Keratinocyte (primary cell): ENCODE results near the gene PRR14L. TPM values are rescaled to one million over a fixed set of nuclear protein-coding genes. Genes with fewer than 3 reads are reported as not detected.

ENCODE experiments used
- DNase-seq: peaks from one replicate; pipeline ENCODE4 v3.0.0-alpha.2; 2011; ENCODE audit warnings: low read depth, missing footprints, low spot score
- FAIRE-seq: peaks from 2 replicates; lab custom pipeline; 2011; peaks lifted over from hg19 to GRCh38; lab: Jason Lieb, UNC
- H2AFZ ChIP-seq: 2 replicates; pipeline ENCODE4 v1.6.0; 2012; ENCODE audit warnings: low read length, control low read depth, inconsistent platforms; ENCODE audit not compliant: control insufficient read depth
- H3K27ac ChIP-seq: 2 replicates; pipeline ENCODE4 v1.5.1; 2011; ENCODE audit warnings: low read length; ENCODE audit not compliant: control insufficient read depth, insufficient read depth
- H3K27me3 ChIP-seq: 3 replicates; pipeline ENCODE4 v1.6.0; 2011; ENCODE audit warnings: low read length; ENCODE audit not compliant: control insufficient read depth, insufficient read depth; ENCODE audit errors: extremely low read depth
- H3K36me3 ChIP-seq, 2 experiments: 2 replicates in 1 of 2; 3 replicates in 1 of 2; pipeline ENCODE4 v1.5.1; 2011; ENCODE audit warnings: low read length in 2 of 2, mild to moderate bottlenecking in 1 of 2; ENCODE audit not compliant: control insufficient read depth in 2 of 2, insufficient read depth in 2 of 2; ENCODE audit errors: extremely low read depth in 1 of 2
- H3K4me1 ChIP-seq: 3 replicates; pipeline ENCODE4 v1.5.1; 2011; ENCODE audit warnings: low read length; ENCODE audit not compliant: control insufficient read depth, insufficient read depth; ENCODE audit errors: extremely low read depth
- H3K4me2 ChIP-seq: 3 replicates; pipeline ENCODE4 v1.6.0; 2011; ENCODE audit warnings: low read depth, low read length; ENCODE audit not compliant: control insufficient read depth, insufficient read depth; ENCODE audit errors: extremely low read depth
- H3K4me3 ChIP-seq, 3 experiments: fragments of 200-600 bp in 1 of 3; sonication (generic) in 1 of 3; 2 replicates in 2 of 3; 3 replicates in 1 of 3; pipeline ENCODE4 v1.5.1; 2011 to 2016; ENCODE audit warnings: low read length in 3 of 3, mild to moderate bottlenecking in 3 of 3, control low read depth in 2 of 3, inconsistent platforms in 1 of 3, low read depth in 1 of 3, mixed read lengths in 1 of 3, mixed run types in 1 of 3, moderate library complexity in 1 of 3; ENCODE audit not compliant: control insufficient read depth in 2 of 3, insufficient read depth in 2 of 3; ENCODE audit errors: extremely low read depth in 1 of 3
- H3K79me2 ChIP-seq: 2 replicates; pipeline ENCODE4 v1.6.0; 2012; ENCODE audit warnings: low read length; ENCODE audit not compliant: control insufficient read depth, insufficient read depth
- H3K9ac ChIP-seq: 3 replicates; pipeline ENCODE4 v1.6.0; 2011; ENCODE audit warnings: low read length; ENCODE audit not compliant: control insufficient read depth, insufficient read depth; ENCODE audit errors: extremely low read depth
- H3K9me1 ChIP-seq: 3 replicates; pipeline ENCODE4 v1.6.0; 2011; ENCODE audit warnings: low read length; ENCODE audit not compliant: control insufficient read depth, insufficient read depth; ENCODE audit errors: extremely low read depth
- H3K9me3 ChIP-seq: 2 replicates; pipeline ENCODE4 v1.5.1; 2012; ENCODE audit warnings: low read depth, low read length; ENCODE audit not compliant: control insufficient read depth
- H4K20me1 ChIP-seq: 3 replicates; pipeline ENCODE4 v1.6.0; 2011; ENCODE audit warnings: low read length; ENCODE audit not compliant: control insufficient read depth, insufficient read depth; ENCODE audit errors: extremely low read depth
- EZH2 ChIP-seq: IDR thresholded peaks from one replicate; pipeline ENCODE4 v1.6.1; 2012; ENCODE audit warnings: inconsistent platforms, mild to moderate bottlenecking, low read length, moderate library complexity
- dilution Hi-C: fragments of 300-500 bp; cut with MboI; formaldehyde crosslinking; loops from one replicate; pipeline ENCODE4 v1.7.0; 2020; ENCODE audit warnings: low sequenced_read_pairs; ENCODE audit not compliant: extremely low pct_ligation_motif_present
- polyA plus RNA-seq, 5 experiments: library from polyadenylated mRNA; depleted of rRNA in 3 of 5; stranded (reverse) in 3 of 5; stranded (forward) in 1 of 5; unstranded in 1 of 5; fragments of >200 nt; gene quantifications; 1 replicate in 1 of 5; 2 replicates in 3 of 5; 3 replicates in 1 of 5; pipeline versions ENCODE4 v1.2.1 to v1.2.3, GENCODE V29; 2011 to 2012; ENCODE audit warnings: missing spikeins in 2 of 5, low read depth in 1 of 5, low replicate concordance in 1 of 5
- TF ChIP-seq, protein P1 (sequence below), 3 experiments: IDR thresholded peaks in 1 of 3; conservative IDR thresholded peaks in 1 of 3; optimal IDR thresholded peaks in 1 of 3; 2 replicates in 2 of 3; 3 replicates in 1 of 3; pipeline versions ENCODE3 to v1.5.1; 2011; ENCODE audit warnings: low read length in 3 of 3, mild to moderate bottlenecking in 3 of 3, moderate library complexity in 2 of 3, control low read depth in 1 of 3, inconsistent platforms in 1 of 3; ENCODE audit not compliant: insufficient read depth in 2 of 3; ENCODE audit errors: extremely low read depth in 1 of 3

Gene PRR14L
- polyA plus RNA-seq, 1 donor (not counting 4 experiments of a cell fraction or from before 2014, with no cell fraction given) = 13.6 TPM

DNA sequence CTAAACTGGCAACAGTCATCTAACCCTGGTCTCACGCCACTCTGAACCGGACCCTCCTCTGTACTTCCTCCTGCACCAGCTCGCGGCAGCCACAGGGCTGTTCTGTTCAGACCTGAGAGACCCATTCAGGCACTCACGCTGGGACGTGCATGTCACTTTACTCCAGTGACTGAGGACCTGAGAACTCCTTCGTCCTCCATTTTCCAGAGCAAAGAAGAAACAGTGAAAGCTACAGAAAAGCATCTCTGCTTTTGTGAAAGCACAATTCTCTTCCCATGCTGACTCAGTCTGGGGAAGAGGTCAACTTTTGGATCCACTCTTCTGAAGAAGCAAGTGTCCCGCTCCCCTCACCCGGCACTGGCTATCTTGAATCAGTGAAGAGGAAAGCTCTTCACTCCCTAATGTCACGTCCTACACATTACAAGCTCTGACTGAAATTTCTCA is 112.5 kb downstream of the PRR14L start:
- Histone ChIP-seq H3K27me3 (no peaks in the 10 kb centered on the region), H3K9me3 (no peaks in the 10 kb centered on the region), H3K9me1 (no peaks in the 10 kb centered on the region), H3K27ac (no peak overlapping the region), H3K4me1 (peaks cover 3% of the 10 kb centered on the region), H3K9ac (no peak overlapping the region), H4K20me1 (peaks cover 12% of the 10 kb centered on the region), H3K4me3 (no peak overlapping the region), H3K79me2 (peaks cover 87% of the 10 kb centered on the region), H3K4me2 (no peak overlapping the region), H3K36me3 (peaks cover 5 to 13% of the 10 kb centered on the region in 2 experiments), H2AFZ (no peak overlapping the region)
- no peak for FAIRE-seq
- TF ChIP-seq, protein P1, sequence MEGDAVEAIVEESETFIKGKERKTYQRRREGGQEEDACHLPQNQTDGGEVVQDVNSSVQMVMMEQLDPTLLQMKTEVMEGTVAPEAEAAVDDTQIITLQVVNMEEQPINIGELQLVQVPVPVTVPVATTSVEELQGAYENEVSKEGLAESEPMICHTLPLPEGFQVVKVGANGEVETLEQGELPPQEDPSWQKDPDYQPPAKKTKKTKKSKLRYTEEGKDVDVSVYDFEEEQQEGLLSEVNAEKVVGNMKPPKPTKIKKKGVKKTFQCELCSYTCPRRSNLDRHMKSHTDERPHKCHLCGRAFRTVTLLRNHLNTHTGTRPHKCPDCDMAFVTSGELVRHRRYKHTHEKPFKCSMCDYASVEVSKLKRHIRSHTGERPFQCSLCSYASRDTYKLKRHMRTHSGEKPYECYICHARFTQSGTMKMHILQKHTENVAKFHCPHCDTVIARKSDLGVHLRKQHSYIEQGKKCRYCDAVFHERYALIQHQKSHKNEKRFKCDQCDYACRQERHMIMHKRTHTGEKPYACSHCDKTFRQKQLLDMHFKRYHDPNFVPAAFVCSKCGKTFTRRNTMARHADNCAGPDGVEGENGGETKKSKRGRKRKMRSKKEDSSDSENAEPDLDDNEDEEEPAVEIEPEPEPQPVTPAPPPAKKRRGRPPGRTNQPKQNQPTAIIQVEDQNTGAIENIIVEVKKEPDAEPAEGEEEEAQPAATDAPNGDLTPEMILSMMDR (optimal IDR thresholded peaks at IDR 0.05 in 1 of 3, IDR thresholded peaks at IDR 0.05 in 1 of 3, conservative IDR thresholded peaks at IDR 0.05 in 1 of 3; ENCODE audit: extremely low read depth in 1 of 3, insufficient read depth in 2 of 3, low read length in 3 of 3) = no peak
- TF ChIP-seq EZH2 = no peak
- no peak for DNase-seq
- dilution Hi-C loops = no loop called here

DNA sequence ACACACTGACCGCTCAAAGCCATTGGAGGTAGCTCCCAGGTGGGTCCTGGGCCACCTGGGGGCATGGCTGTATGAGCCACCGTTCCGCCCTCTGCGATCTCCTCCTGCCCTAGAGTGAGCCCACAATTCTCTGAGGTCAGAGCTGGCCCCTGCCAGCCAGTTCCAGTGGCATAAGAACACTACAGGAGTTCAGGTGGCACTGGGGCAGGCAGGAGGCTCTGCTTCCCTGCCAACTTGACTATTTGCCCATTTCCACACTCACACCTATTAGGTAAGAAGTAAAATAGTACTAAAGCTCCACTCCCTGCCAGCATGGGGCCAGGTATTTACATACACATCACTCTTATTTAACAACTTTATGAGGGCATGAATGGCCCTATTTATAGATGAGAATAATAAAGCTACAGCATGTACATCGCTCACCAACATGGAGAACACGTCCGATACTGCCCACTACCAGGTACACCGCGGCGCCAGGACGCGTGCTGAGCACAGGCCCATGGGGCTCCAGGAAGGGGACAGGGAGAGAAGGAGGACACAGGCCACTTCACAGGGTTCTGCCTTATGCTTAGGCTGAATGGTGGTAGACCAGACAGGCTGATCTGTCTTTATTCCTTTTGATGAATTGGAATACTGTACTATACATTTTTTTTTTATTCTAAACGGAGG is 114.2 kb downstream of the PRR14L start:
- Histone ChIP-seq H3K79me2 (peaks cover 87% of the 10 kb centered on the region), H3K9me1 (no peaks in the 10 kb centered on the region), H3K4me3 (no peak overlapping the region), H2AFZ (no peak overlapping the region), H3K9ac (no peak overlapping the region), H3K4me1 (peaks cover 3% of the 10 kb centered on the region), H3K9me3 (no peaks in the 10 kb centered on the region), H3K27me3 (no peaks in the 10 kb centered on the region), H3K4me2 (no peak overlapping the region), H3K27ac (no peak overlapping the region), H4K20me1 (peaks cover 12% of the 10 kb centered on the region), H3K36me3 (peaks cover 6 to 7% of the 10 kb centered on the region in 2 experiments)
- DNase-seq (no peak), FAIRE-seq (no peak)
- TF ChIP-seq, protein P1 (optimal IDR thresholded peaks at IDR 0.05 in 1 of 3, IDR thresholded peaks at IDR 0.05 in 1 of 3, conservative IDR thresholded peaks at IDR 0.05 in 1 of 3; ENCODE audit: extremely low read depth in 1 of 3, insufficient read depth in 2 of 3, low read length in 3 of 3) = no peak
- TF ChIP-seq EZH2 = no peak
- dilution Hi-C loops = no loop called here
